SK-N-SH treated with all-trans-retinoic acid at 6 μM for 48 hours (cell line): Measurements from ENCODE around the gene SLC13A5.

Experiments used
- ARNTL ChIP-seq: fragments of 450-650 bp; formaldehyde crosslinking; IDR thresholded peaks from 2 replicates; pipeline ENCODE4 v1.5.0; 2020; ENCODE audit warnings: low read depth, mild to moderate bottlenecking, moderate library complexity, borderline replicate concordance
- CREB5 ChIP-seq: fragments of 250-450 bp; sonication (Bioruptor Pico); IDR thresholded peaks from 2 replicates; pipeline ENCODE4 v1.5.1; 2020; ENCODE audit warnings: low read depth, mild to moderate bottlenecking, moderate library complexity
- CSDC2 ChIP-seq: fragments of 250-450 bp; sonication (Bioruptor Pico); IDR thresholded peaks from 2 replicates; pipeline ENCODE4 v1.5.0; 2020; ENCODE audit warnings: mild to moderate bottlenecking, moderate library complexity
- ESRRG ChIP-seq: fragments of 250-450 bp; sonication (Bioruptor Pico); IDR thresholded peaks from 2 replicates; pipeline ENCODE4 v1.6.1; 2021; ENCODE audit warnings: mild to moderate bottlenecking
- ISL1 ChIP-seq: fragments of 250-450 bp; sonication (Bioruptor Pico); IDR thresholded peaks from 2 replicates; pipeline ENCODE4 v2.1.2; 2022; ENCODE audit warnings: mild to moderate bottlenecking, moderate library complexity
- PATZ1 ChIP-seq: fragments of 250-450 bp; sonication (Bioruptor Pico); IDR thresholded peaks from 2 replicates; pipeline ENCODE4 v1.8.0; 2020; ENCODE audit warnings: mild to moderate bottlenecking, moderate library complexity, borderline replicate concordance
- PPARA ChIP-seq: fragments of 250-450 bp; sonication (Bioruptor Pico); IDR thresholded peaks from 2 replicates; pipeline ENCODE4 v1.5.0; 2020; ENCODE audit warnings: mild to moderate bottlenecking, borderline replicate concordance
- RARB ChIP-seq: fragments of 250-450 bp; sonication (Bioruptor Pico); IDR thresholded peaks from 2 replicates; pipeline ENCODE4 v1.8.0; 2021; ENCODE audit warnings: mild to moderate bottlenecking, moderate library complexity
- ZNF70 ChIP-seq: fragments of 450-650 bp; formaldehyde crosslinking; IDR thresholded peaks from 2 replicates; pipeline ENCODE4 v1.5.0; 2020; ENCODE audit warnings: mild to moderate bottlenecking, moderate library complexity
- ZNF8 ChIP-seq: fragments of 450-650 bp; formaldehyde crosslinking; IDR thresholded peaks from 2 replicates; pipeline ENCODE4 v1.5.0; 2020; ENCODE audit warnings: mild to moderate bottlenecking, moderate library complexity

- TF ChIP-seq ZNF8 (CRISPR knock-in tag) (no peak), RARB (no peak), PATZ1 (no peak), CSDC2 (no peak), ESRRG (no peak), ARNTL (CRISPR knock-in tag) (no peak), PPARA (no peak), ISL1 (no peak), ZNF70 (CRISPR knock-in tag) (no peak), CREB5 (CRISPR knock-in tag) (no peak)
Measured at GRCh38 chr17:6712854-6713129, 377 bp downstream of the SLC13A5 start.
